Astrocyte (in vitro differentiated cells and primary cell): ENCODE data around the gene CPNE1.

Source experiments
- CTCF ChIP-seq: IDR thresholded peaks from 2 replicates; pipeline ENCODE4 v1.5.1; 2011; ENCODE audit warnings: low read depth, mild to moderate bottlenecking, inconsistent platforms, low read length, moderate library complexity; ENCODE audit not compliant: insufficient read depth
- EZH2 ChIP-seq: IDR thresholded peaks from 2 replicates; pipeline ENCODE4 v1.6.1; 2012; ENCODE audit warnings: mild to moderate bottlenecking, low read length, inconsistent platforms; ENCODE audit not compliant: insufficient read depth

GRCh38 chr20:35665949-35666288, 1.2 kb upstream of the CPNE1 start:
- TF ChIP-seq CTCF (no peak), EZH2 (no peak)
